Pulmonary artery endothelial cell (primary cell): ENCODE measurements around the gene LCLAT1. TPM values are rescaled to one million over a fixed set of nuclear protein-coding genes. Genes with fewer than 3 reads are reported as not detected.
"Not testable (repeated sequence)": the region's sequence is repeated elsewhere in the genome, so short reads cannot be mapped to it uniquely, and the experiment has no call there.

Source experiments
- DNase-seq: peaks from one replicate; pipeline ENCODE4 v3.0.0-alpha.2; 2011; ENCODE audit warnings: low read depth, low spot score
- total RNA-seq: library from RNA; depleted of rRNA; stranded (reverse); fragments of >200 nt; gene quantifications from 2 replicates; pipeline ENCODE4 v1.2.3, GENCODE V29; 2014

Gene LCLAT1
- total RNA-seq, 1 donor from 2014 or later: 8.6 TPM

DNA sequence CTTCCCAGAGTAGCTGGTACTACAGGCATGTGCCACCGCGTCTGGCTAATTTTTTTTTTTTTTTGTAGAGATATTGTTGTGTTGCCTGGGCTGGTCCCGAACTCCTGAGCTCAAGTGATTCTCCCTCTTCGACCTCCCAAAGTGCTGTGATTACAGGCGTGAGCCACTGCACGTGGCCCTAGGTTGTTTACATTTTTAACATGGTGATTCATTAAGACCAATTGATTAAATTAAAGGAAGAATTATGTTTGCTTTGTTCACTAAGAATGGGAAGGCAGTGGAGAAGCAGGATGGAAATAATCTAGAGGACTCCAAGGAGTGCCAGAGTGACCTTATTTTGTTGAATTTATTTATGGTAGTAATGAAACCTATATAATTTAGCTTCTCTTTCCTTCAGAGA, 7.5 kb downstream of the LCLAT1 start:
- DNase-seq: no peak

GRCh38 chr2:30455114-30455738, 8.2 kb downstream of the LCLAT1 start:
- DNase-seq: no peak

GRCh38 chr2:30456106-30456505, 9.1 kb downstream of the LCLAT1 start:
- no peak for DNase-seq

DNA sequence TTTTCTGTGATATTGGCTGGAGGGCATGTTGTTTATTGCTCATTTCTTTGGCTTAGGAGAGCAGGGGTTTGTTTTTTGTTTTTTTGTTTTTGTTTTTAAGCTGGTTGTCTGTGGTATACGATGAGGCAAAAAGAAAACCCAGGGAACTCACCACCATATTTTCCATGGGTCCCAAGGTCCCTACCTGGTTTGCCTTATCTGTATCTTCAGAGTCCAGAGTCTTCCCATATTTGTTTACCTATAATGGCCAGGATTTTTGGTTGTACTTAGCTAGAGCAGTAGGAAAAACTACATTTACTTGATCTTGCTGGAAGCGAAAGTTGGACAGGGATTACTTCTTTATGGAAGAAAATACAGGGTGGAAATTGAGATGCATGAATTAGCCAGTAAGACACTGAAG, 9.5 kb downstream of the LCLAT1 start:
- no peak for DNase-seq

DNA sequence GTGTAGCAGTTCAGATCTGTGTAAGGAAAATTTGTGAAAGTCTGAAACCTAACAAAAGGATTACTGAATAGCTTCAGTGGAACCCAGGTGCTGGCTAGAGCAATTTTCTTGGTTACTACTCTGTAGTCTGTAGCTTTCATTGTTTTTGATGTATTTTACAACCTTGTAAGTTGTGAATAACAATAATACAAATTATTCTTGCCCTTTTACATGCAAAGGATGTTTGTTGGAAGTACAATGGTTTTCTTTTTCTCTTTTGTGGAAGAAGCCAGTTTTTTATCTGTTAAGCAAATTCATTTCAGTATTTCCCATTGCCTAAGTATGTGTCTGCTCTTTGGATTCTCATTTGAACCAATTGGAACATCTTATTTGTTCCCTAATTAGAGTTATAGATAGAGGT, 10.2 kb downstream of the LCLAT1 start:
- no peak for DNase-seq

- DNase-seq: no peak
These were observed 12.1 kb downstream of the LCLAT1 start for GRCh38 chr2:30459140-30459539.

GRCh38 chr2:30462131-30462857, 15.2 kb downstream of the LCLAT1 start:
- no peak for DNase-seq

GRCh38 chr2:30463535-30463934, 16.5 kb downstream of the LCLAT1 start:
- DNase-seq: no peak

- no peak for DNase-seq
These were observed 17.6 kb downstream of the LCLAT1 start for GRCh38 chr2:30464544-30465170.

GRCh38 chr2:30465171-30465545, 18.1 kb downstream of the LCLAT1 start:
- no peak for DNase-seq

- no peak for DNase-seq
These were observed 19.2 kb downstream of the LCLAT1 start for GRCh38 chr2:30466216-30466615.

DNA sequence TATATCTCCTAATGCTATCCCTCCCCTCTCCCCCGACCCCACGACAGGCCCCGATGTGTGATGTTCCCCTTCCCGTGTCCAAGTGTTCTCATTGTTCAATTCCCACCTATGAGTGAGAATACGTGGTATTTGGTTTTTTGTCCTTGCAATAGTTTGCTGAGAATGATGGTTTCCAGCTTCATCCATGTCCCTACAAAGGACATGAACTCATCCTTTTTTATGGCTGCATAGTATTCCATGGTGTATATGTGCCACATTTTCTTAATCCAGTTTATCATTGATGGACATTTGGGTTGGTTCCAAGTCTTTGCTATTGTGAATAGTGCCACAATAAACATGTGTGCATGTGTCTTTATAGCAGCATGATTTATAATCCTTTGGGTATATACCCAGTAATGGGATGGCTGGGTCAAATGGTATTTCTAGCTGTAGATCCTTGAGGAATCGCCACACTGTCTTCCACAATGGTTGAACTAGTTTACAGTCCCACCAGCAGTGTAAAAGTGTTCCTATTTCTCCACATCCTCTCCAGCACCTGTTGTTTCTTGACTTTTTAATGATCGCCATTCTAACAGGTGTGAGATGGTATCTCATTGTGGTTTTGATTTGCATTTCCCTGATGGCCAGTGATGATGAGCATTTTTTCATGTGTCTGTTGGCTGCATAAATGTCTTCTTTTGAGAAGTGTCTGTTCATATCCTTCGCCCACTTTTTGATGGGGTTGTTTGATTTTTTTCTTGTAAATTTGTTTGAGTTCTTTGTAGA, 20.2 kb downstream of the LCLAT1 start:
- not testable (repeated sequence) for DNase-seq

DNA sequence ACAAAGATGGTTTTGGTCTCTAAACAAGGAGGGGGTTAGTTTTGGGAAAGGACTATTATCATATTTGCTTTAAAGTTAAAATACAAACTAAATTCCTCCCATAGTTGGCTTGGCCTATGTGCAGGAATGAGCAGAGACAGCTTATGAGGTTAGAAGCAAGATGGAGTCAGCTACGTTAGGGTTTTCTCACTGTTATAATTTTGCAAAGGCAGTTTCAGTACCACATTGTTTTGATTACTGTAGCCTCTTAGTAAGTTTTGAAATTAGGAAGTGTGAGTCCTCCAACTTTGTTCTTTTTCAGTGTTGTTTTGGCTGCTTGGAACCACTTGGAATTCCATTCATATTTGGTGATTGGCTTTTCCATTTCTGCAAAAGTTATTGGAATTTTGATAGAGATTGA, 23.4 kb downstream of the LCLAT1 start:
- no peak for DNase-seq

DNA sequence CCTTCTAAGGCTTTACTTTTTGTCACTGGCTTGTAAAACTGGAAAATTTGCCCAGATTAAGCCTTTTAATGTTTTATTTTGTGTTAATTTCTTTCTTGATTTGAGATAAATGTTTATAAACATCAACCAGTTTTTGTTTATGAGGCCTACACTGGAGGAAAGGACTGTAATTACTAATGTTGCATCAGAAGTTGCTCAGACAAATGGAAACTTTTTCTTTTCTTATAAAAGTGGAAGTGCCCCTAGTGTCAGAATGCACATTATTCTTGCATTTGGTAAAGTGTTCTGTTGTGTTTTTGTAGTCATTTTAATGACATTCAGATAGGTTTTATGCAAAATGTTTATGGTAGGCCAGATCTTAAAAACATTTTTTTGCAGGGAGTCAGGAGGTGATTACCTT, 25.3 kb downstream of the LCLAT1 start:
- no peak for DNase-seq

GRCh38 chr2:30475542-30475941, 28.5 kb downstream of the LCLAT1 start:
- DNase-seq: no peak

DNA sequence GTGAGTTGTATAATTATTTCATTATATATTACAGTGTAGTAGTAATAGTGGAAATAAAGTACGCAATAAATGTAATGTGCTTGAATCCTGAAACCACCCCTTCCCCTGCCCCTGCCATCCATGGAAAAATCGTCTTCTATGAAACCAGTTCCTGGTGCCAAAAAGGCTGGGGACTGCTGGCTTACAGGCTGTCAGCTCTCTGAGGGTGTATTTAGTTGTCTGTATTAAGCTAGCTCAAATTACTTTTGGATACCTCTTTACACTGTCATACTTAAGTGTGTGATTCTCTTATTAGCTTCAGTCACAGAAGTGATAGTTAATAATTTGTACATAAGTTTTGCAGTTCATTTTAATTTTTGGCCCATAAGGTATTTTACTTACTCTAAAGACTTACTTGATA, 29.6 kb downstream of the LCLAT1 start:
- no peak for DNase-seq

DNA sequence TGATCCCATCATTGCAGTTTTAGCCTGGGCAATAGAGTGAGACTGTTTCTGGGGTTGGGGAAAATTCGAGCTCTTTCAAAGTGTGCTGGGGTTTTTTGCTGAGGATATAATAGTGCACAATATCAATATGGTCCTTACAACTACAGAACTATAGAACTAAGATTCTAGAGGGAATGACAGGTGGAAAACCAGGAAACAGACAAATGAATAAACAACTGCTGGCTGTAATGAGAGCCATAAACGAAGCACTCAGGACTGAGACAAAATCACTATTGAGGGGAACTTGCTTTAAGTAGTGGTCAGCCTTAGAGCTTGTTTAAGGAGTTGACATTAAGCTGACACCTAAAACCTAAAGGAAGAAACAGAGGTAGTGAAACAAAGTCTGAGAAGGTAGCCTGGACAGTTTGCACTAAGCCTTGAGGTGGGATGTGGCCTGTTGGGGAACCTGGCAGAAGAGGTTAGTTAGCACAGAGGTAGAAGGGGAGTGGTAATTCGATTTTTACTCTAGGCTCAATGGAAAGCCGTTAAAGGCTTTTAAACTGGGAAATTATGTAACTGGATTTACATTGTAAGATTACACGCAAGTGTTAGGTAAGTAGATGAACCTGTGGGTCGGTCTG, 33.8 kb downstream of the LCLAT1 start:
- no peak for DNase-seq

GRCh38 chr2:30481323-30481800, 34.3 kb downstream of the LCLAT1 start:
- DNase-seq: no peak

DNA sequence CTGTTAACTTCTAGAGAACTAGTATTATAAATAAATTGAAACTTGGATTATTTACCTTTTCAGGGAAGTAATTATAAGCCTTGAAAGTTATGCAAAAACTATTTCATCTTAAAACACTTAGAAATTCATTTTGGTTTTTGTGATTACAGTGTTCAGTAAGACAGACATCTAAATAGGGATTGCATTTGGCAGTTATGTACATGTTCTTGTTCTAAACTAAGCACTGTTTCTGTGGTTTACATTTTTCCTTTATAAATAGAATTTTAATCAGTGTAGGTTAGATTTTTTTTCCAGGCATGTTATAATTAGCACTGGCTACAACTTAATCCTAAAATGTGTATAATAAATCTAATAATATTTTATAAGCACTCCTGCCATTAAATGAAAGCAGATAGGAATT, 35.0 kb downstream of the LCLAT1 start:
- DNase-seq: no peak

DNA sequence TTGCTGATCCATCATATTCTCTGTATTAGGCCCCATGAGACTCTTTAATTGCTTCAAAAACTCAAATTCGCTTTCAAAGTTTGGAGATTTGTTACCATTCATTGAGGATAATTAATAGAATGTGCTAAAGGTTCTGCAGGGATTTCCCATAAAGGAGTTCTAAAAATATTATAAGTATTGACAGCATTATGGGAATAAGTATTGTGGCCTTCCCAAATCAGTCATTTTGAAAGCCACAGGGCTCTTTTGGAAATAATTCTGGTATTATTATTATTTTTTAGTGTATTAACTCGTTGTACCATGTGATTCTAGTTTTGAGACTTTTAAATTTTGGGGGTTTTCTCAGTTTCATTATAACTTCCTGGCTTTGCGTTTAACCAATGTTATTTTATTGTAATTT, 37.1 kb downstream of the LCLAT1 start:
- no peak for DNase-seq

DNA sequence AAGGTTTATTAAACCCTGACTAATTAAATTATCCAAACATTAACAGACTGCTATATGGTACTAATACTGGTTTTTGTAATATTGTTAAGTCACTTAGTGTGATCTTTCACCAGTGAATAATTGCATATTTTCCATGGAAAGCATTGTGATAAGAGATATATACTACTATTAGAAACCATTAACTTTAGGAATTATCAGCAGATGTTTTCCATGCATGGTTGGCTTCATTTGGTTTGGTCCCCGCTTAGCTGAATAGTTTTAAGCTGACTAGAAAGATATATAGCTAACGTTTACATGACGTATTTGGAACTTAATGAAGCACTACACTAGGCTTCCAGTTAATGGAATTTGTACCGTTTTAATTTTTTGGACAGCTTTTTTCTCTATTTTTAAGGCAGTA, 37.9 kb downstream of the LCLAT1 start:
- DNase-seq: no peak

GRCh38 chr2:30486655-30487054, 39.6 kb downstream of the LCLAT1 start:
- DNase-seq: no peak
